Retinal pigment epithelial cell (primary cell): ENCODE results near the gene WFDC8.
"Not testable (repeated sequence)": the region's sequence is repeated elsewhere in the genome, so short reads cannot be mapped to it uniquely, and the experiment has no call there.

Experiments used
- DNase-seq: peaks from one replicate; pipeline ENCODE4 v3.0.0-alpha.2; 2010; ENCODE audit warnings: low read depth
- H3K4me3 ChIP-seq: 2 replicates; pipeline ENCODE4 v1.5.1; 2011; ENCODE audit warnings: mild to moderate bottlenecking, low read length, control low read depth, moderate library complexity
- CTCF ChIP-seq: conservative IDR thresholded peaks from 2 replicates; pipeline ENCODE4 v1.5.1; 2011; ENCODE audit warnings: low read depth, low read length, control low read depth, inconsistent platforms

WFDC8 gene

DNA sequence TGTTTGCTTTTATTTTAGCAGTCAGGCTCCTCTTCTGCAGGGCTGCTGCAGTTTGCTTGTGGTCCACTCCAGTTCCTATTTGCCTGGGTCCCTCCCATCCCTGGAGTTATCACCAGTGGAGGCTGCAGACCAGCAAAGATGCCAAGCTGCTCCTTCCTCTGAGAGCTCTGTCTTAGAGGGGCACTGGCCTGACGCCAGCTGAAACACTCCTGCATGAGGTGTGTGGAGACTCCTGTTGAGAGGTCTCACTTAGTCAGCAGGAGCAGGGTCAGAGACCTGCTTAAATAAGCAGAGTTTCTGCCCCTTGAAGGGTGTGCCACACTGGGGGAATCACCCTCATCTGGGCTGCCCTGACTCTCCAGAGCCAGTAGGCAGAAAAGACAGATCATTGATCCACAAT, 16.2 kb upstream of the WFDC8 start:
- H3K4me3 ChIP-seq: no peak overlapping the region
- DNase-seq: no peak
- TF ChIP-seq CTCF: no peak

GRCh38 chr20:45593498-45593897, 14.4 kb upstream of the WFDC8 start:
- DNase-seq: no peak
- H3K4me3 ChIP-seq: no peak overlapping the region
- TF ChIP-seq CTCF: no peak

- no peak overlapping the region for H3K4me3 ChIP-seq
- DNase-seq: no peak
- peak; percentile 57 for TF ChIP-seq CTCF
These were observed 13.6 kb upstream of the WFDC8 start for GRCh38 chr20:45592574-45593189.

DNA sequence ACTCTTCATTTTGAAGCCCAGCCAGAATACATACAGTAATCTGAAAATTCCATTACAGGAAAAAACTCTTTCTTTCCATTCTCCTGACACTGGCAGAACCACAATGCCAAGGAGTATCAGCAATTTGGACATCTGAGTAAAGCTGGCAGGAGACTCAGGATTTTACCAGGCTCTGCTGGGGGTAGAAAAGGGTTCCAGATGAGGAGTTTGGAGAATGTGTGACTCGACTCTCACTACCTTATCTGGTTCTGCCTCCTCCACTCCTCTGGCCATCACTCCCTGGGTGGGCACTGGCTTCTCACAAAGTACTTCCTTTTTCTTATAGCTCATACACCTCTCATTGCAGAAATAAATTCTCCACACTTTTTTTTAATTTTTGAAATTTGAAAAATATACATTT, 10.6 kb upstream of the WFDC8 start:
- no peak for TF ChIP-seq CTCF
- no peak for DNase-seq
- no peak overlapping the region for H3K4me3 ChIP-seq

GRCh38 chr20:45588800-45589199, 9.7 kb upstream of the WFDC8 start:
- H3K4me3 ChIP-seq: no peak overlapping the region
- no peak for DNase-seq
- no peak for TF ChIP-seq CTCF

DNA sequence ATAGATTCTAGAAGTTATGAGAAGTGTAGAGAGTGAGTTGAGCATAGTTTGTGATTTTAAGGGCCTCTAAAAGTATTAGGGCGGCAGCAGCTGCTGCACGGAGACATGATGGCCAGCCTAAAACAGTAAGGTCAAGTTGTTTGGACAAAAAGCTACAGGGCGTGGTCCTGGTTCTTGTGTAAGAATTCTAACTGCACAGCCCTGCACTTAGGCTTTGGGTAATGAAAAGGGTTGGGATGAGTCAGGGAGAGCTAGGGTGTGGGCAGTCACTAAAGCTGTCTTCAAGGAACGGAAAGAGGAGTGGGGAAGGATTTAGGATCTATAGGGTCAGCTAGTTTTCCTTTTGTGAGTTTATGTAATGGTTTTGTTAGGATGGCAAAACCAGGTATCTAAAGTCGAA, 6.9 kb upstream of the WFDC8 start:
- not testable (repeated sequence) for H3K4me3 ChIP-seq, DNase-seq

DNA sequence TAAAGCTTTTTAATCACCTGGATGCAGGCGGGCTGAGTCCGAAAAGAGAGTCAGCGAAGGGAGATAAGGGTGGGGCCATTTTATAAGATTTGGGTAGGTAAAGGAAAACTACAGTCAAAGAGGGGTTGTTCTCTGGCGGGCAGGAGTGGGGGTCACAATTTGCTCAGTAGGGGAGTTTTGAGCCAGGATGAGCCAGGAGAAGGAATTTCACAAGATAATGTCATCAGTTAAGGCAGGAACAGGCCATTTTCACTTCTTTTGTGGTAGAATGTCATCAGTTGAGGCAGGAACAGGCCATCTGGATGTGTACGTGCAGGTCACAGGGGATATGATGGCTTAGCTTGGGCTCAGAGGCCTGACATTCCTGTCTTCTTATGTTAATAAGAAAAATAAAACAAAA, 5.2 kb upstream of the WFDC8 start:
- not testable (repeated sequence) for H3K4me3 ChIP-seq, DNase-seq

GRCh38 chr20:45583502-45583901, 4.4 kb upstream of the WFDC8 start:
- no peak overlapping the region for H3K4me3 ChIP-seq
- DNase-seq: no peak
- no peak for TF ChIP-seq CTCF
